CD4-positive, alpha-beta T cell treated with Interleukin-6 for 4 hours (primary cell): Measurements from ENCODE around the gene HOXD9.
A peak's percentile ranks its signal among the peaks of the same experiment; 100 is the strongest.

Experiments
- DNase-seq: peaks from one replicate; pipeline ENCODE4 v3.0.0-alpha.2; 2020; ENCODE audit warnings: mixed read lengths

HOXD9 gene

GRCh38 chr2:176126929-176127773, 4.6 kb downstream of the HOXD9 start:
- DNase-seq, result peak; percentile 76

- DNase-seq, result no peak
Measured at GRCh38 chr2:176127774-176128072, 5.2 kb downstream of the HOXD9 start.

GRCh38 chr2:176128172-176128981, 5.9 kb downstream of the HOXD9 start:
- DNase-seq, result no peak

GRCh38 chr2:176128982-176129796, 6.7 kb downstream of the HOXD9 start, which contains the start of gene HOXD8:
Gene HOXD8 (plus strand): TSS chr2:176129705. CDS start chr2:176130367, 662 bp downstream.
- no peak for DNase-seq

- no peak for DNase-seq
Measured at GRCh38 chr2:176129813-176130146, 7.3 kb downstream of the HOXD9 start.

- no peak for DNase-seq
Measured at GRCh38 chr2:176130147-176130956, 7.8 kb downstream of the HOXD9 start.

- no peak for DNase-seq
Measured at GRCh38 chr2:176130957-176131847, 8.7 kb downstream of the HOXD9 start.

- no peak for DNase-seq
Measured at GRCh38 chr2:176131848-176132158, 9.3 kb downstream of the HOXD9 start.

GRCh38 chr2:176132205-176133171, 10.0 kb downstream of the HOXD9 start:
- DNase-seq, result no peak

GRCh38 chr2:176133389-176133788, 10.9 kb downstream of the HOXD9 start:
- no peak for DNase-seq

GRCh38 chr2:176134035-176134434, 11.5 kb downstream of the HOXD9 start:
- no peak for DNase-seq

GRCh38 chr2:176135035-176135440, 12.5 kb downstream of the HOXD9 start:
- DNase-seq, result no peak

- no peak for DNase-seq
Measured at GRCh38 chr2:176136374-176137251, 14.1 kb downstream of the HOXD9 start.

GRCh38 chr2:176137252-176137580, 14.7 kb downstream of the HOXD9 start:
- no peak for DNase-seq

GRCh38 chr2:176137906-176138305, 15.4 kb downstream of the HOXD9 start:
- DNase-seq, result no peak

- no peak for DNase-seq
Measured at GRCh38 chr2:176138526-176138922, 16.0 kb downstream of the HOXD9 start.

- DNase-seq, result no peak
Measured at GRCh38 chr2:176138923-176139660, 16.6 kb downstream of the HOXD9 start.

GRCh38 chr2:176139661-176140512, 17.4 kb downstream of the HOXD9 start:
- no peak for DNase-seq
